ENCODE results near the gene LRRC4B.
"Not testable (repeated sequence)": the region's sequence is repeated elsewhere in the genome, so short reads cannot be mapped to it uniquely, and the experiment has no call there.

Gene LRRC4B, protein sequence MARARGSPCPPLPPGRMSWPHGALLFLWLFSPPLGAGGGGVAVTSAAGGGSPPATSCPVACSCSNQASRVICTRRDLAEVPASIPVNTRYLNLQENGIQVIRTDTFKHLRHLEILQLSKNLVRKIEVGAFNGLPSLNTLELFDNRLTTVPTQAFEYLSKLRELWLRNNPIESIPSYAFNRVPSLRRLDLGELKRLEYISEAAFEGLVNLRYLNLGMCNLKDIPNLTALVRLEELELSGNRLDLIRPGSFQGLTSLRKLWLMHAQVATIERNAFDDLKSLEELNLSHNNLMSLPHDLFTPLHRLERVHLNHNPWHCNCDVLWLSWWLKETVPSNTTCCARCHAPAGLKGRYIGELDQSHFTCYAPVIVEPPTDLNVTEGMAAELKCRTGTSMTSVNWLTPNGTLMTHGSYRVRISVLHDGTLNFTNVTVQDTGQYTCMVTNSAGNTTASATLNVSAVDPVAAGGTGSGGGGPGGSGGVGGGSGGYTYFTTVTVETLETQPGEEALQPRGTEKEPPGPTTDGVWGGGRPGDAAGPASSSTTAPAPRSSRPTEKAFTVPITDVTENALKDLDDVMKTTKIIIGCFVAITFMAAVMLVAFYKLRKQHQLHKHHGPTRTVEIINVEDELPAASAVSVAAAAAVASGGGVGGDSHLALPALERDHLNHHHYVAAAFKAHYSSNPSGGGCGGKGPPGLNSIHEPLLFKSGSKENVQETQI

DNA sequence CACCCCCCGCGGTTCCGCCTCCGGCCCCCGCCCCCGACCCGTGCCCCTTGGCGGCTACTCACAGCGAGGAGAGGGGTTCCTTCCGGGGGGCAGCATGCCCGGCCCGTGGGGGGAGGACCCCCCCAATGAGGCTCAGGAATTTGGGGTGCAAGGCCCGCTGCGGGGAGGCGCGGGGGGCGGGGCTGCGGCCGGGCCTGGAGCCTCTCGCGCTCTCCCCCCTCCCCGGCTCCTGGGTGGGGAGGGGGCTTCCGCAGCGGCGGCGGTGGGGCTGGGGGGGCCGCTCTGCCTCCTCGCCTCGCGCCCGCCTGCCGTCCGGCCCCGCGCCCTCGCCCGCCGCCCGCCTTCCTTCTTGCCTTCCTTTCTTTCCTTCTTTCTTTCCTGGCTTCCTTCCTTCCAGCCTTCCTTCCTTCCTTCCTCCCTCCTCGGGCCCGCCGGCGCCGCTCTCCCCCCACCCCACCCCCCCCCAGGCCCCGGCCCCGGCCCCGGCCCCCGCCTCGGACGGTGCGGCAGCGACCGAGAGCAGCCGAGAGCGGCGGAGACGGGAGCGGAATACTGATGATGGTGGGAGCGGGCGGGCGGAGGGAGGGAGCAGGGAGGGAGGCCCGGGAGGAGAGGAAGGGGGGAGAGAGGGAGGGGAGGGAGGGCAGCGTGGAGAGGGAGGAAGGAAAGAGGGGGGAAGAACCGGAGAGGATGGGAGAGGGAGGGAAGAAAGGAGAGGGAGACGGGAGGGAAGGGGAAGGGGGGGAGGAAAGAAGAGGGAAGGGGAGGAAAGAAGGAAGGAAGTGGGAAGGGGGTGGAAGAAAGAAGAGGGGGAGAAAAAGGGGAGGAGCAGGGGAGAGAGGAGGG, at the start of gene LRRC4B:
LRRC4B (minus strand) TSS at position 554 of the 846 bp plus-strand sequence. CDS start 19,597 bp downstream, outside the sequence.
- FAIRE-seq (no peak), DNase-seq (ENCODE audit: low spot score) (no peak)

DNA sequence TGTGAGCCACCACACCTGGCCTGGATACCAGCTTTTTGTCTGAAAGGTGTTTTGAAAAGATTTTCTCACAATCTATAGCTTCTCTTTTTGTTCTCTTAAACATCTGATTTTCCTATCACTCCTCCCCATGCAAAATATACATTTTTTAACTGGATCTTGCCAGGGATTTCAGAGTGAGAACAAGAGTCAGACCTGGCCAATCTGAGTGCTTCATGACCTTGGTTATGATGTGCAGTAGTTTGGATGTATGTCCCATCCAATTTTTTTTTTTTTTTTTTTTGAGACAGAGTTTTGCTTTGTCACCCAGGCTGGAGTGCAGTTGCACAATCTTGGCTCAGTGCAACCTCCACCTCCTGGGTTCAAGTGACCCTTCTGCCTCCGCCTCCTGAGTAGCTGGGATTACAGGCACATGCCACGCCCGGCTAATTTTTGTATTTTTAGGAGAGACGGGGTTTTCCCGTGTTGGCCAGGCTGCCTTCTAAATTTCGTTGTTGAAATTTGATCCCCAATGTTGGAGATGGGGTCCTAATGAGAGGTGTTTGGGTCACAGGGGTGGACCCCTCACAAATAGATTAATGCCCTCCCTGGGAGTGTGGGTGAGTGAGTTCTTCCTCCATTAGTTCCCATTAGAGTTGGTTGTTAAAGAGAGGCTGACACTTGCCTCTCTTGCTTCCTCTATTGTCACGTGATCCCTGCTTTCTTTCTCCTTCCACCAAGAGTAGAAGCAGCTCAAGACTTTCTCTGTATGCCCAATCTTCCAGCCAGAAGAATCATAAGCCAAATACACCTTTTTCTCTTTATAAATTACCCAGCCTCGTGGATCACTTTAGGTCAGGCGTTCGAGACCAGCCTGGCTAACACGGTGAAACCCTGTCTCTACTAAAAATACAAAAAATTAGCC, 44.5 kb upstream of the LRRC4B start:
- FAIRE-seq; DNase-seq (ENCODE audit: low spot score): not testable (repeated sequence)

DNA sequence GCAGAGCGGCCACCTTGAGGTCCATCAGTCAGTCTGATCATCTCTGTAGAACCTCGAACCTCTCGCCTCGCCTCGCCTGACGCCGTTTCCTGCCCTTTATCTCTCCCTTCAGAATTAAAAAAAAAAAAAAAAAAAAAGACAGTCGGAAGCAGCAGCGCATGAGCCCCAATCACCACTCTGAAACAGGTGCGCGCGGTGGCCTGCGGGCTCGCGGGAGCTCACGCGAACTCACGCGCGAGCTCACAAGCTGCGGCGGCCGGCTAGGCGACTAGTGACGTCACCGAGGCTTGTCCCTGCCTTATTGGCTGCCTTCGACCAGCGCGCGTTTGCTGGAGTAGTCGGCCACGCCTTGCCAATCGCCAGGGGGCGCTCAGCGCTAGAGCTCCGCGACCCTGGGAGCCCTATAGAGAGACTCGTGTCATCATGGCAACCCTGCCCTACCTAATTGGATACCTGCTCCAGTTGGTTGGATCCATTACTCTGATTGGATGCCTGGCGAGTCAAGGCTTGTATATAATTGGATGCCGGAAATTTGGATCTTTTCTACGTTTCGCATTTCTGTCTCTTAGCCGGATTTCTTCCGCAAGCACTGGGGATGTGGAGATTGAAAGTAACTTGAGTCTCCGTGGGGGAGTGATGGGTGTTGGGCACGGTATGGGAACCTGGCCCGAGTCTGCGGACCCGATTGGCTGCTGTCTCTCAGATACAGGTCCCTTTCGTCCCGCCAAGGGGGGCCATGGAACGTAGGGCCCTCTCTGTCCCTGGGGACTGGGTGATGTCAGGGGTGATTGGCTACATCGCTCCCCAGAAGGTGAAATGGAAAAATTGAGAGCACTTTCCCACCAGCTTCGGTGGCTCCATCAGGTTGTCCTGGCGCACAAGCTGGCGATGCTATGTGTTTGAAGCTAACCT, 39.9 kb upstream of the LRRC4B start:
- DNase-seq (ENCODE audit: low spot score) (no peak), FAIRE-seq (no peak)

DNA sequence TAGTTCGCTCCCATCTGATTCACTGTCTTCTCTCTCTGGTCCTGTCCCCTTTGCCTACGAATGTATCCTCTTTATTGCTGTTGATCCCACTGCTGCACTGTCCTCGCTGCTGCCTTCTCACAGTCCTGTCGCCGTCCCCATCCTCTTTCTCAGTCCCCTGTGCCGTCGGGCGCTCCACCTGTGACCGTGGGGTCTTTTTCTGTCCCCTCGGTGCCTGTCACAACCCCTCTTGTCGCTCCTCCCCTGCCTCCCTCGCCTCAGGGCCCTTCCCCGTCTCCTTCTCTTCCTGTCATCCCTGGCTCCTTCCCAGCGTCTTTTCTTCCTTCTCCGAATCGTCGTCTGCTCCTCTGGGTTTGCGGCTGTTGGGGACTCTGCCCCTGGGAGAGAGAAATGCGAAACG, 39.2 kb upstream of the LRRC4B start:
- FAIRE-seq (no peak), DNase-seq (ENCODE audit: low spot score) (no peak)

DNA sequence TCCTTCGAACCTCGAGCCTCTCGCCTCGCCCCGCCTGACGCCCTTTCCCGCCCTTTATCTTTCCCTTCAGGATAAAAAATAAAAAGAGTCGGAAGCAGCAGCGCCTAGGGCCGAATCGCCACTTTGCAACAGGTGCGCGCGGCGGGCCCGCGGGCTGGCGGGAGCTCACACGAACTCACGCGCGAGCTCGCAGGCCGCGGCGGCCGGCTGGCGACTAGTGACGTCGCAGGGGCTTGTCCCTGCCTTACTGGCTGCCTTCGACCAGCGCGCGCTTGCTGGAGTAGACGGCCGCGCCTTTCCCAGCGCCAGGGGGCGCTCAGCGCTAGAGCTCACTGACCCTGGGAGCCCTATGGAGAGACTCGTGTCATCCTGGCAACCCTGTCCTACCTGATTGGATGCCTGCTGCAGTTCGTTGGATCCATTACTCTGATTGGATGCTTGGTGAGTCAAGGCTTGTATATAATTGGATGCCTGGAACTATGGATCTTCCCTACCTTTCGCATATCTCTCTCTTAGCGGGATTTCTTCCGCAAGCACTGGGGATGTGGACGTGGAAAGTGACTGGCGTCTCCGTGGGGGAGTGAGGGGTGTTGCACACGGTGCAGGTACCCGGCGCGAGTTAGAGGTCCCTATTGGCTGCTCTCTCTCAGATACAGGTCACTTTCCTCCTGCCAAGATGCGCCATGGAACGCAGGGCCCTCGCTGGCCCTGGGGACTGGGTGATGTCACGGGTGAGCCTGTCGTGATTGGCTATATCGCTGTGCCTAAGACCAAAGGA, 38.0 kb upstream of the LRRC4B start:
- DNase-seq (ENCODE audit: low spot score); FAIRE-seq: not testable (repeated sequence)

DNA sequence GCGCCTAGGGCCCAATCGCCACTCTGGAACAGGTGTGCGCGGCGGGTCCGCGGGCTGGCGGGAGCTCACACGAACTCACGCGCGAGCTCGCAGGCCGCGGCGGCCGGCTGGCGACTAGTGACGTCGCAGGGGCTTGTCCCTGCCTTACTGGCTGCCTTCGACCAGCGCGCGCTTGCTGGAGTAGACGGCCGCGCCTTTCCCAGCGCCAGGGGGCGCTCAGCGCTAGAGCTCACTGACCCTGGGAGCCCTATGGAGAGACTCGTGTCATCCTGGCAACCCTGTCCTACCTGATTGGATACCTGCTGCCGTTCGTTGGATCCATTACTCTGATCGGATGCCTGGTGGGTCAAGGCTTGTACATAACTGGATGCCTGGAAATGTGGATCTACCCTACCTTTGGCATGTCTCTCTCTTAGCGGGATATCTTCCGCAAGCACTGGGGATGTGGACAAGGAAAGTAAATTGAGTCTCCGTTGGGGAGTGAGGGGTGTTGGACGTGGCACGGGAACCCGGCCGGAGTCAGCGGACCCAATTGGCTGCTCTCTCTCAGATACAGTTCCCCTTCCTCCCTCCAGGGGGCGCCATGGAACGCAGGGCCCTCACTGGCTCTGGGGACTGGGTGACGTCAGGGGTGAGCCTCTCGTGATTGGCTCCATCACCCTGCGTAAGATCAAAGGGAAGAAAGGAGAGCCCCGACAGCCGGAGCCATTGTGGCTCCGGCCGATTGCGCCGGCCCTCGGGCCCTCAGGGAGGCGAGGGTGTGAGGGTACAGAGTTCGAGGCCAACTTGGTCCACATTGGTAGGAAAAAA, 36.2 kb upstream of the LRRC4B start:
- DNase-seq (ENCODE audit: low spot score); FAIRE-seq: not testable (repeated sequence)

DNA sequence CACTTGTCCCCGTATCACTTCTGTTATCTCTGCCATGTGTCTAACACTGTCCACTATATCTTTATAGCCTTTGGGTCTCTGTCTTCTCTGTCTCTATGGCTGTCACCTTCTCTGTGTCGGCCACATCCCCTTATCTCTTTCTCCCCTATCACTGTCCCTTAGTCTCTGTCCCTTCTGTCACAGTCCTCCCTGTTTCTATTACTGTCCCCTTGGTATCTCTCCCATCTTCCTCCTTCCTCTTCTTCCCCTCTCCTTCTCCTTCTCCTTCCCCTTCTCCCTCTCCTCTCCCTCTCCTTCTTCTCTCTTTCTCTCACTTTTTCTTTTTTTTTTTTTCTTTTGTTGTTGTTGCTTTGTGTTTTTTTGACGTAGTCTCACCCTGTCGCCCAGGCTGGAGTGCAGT, 34.7 kb upstream of the LRRC4B start:
- DNase-seq (ENCODE audit: low spot score) = no peak
- no peak for FAIRE-seq

DNA sequence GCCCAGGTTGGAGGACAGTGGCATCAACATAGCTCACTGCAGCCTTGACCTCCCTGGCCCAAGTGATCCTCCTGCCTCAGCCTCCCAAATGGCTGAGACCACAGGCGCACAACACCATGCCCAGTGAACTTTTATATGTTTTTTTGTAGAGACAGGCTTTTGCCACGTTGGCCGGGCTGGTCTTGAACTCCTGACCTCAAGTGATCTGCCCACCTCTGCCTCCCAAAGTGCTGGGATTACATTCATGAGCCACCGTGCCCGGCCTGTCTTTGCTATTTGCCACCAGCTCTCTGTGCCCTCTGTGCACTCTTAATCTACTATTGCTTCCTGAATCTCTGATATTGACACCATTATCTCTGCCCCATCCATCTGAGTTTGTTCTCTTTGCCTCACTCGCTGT, 34.3 kb upstream of the LRRC4B start:
- no peak for FAIRE-seq
- no peak for DNase-seq (ENCODE audit: low spot score)

DNA sequence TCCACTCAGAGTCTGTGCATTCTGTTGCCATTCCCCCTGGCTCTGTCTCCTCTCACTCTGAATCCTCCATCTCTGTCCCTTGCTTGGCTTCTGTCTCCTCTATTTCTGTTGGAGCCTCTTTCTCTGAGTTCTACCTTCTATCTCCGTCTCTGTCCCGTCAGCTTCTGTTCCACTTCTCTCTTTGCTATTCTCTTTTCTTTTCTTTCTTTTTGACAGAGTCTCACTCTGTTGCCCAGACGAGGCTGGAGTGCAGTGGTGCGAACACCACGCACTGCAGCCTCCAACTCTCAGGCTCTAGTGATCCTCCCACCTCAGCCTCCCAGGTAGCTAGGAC, 33.8 kb upstream of the LRRC4B start:
- FAIRE-seq = no peak
- no peak for DNase-seq (ENCODE audit: low spot score)

DNA sequence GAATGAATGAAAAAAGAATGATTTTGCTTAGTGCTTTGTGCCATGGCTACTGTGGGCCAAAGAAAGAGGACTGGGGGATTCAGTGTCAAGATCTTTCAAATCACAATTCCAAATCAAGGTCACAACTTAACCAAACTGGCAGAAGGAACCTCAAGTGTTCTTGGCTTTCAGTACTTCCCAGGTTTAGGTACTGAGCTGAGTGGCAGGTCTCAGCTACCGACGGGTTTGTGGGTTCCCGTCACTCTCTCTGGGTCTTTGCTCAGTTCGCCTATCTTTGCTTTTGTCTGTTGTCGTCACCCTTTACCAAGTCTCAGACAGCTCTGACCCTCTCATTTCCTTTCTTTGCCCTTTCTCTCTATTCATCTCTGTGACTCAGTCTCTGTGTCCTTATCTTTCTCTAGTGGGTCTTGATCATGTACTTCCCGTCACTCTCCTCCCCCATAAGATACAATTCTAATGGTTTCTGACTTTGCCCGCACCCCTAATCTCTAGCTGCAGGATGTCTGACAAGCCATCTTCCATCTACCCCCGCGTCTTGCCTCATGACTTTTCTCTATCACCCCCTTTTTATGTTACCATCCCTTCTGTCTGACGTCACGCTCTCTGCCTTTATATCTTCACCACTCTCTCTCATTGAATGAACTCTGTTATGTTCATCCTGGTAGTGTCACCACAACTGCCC, 33.3 kb upstream of the LRRC4B start:
- DNase-seq (ENCODE audit: low spot score) (no peak), FAIRE-seq (no peak)

DNA sequence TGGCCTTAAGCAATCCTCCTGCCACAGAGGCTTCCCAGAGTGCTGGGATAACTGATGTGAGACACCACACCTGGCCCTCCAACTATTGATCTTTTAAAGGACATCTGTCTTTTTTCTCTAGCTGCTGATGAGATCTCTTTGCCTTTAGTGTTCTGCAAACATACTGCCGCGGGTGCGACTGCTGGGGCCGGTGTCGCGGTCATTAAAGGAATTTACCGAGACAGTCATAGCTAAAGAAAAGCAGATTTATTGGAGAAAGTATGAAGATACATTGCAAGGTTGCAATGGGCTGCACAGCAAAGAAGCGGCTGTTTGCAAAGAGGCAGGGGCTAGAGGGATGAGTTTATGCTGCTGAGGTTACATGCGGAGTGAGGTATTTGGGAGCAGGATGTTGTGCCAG, 31.2 kb upstream of the LRRC4B start:
- DNase-seq (ENCODE audit: low spot score) = no peak
- no peak for FAIRE-seq

DNA sequence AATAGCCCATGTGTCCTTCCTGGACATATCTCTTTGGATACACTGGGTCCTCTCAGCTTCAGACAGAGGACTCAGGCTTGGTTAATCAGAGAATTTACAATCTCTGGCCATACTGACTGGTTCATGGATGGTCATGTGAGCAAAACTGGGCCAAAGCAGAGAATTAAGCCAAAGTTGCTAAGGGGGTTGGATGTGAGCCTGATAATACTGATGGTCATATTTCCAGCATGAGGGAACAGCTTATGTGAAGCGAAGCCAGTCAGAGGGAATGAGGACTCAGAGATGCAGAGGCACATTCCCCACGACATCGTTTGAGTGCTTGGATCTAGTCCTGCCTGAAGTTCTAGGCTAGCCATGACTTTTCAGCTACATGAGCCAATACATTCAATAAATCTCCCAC, 22.0 kb upstream of the LRRC4B start:
- no peak for DNase-seq (ENCODE audit: low spot score)
- no peak for FAIRE-seq

DNA sequence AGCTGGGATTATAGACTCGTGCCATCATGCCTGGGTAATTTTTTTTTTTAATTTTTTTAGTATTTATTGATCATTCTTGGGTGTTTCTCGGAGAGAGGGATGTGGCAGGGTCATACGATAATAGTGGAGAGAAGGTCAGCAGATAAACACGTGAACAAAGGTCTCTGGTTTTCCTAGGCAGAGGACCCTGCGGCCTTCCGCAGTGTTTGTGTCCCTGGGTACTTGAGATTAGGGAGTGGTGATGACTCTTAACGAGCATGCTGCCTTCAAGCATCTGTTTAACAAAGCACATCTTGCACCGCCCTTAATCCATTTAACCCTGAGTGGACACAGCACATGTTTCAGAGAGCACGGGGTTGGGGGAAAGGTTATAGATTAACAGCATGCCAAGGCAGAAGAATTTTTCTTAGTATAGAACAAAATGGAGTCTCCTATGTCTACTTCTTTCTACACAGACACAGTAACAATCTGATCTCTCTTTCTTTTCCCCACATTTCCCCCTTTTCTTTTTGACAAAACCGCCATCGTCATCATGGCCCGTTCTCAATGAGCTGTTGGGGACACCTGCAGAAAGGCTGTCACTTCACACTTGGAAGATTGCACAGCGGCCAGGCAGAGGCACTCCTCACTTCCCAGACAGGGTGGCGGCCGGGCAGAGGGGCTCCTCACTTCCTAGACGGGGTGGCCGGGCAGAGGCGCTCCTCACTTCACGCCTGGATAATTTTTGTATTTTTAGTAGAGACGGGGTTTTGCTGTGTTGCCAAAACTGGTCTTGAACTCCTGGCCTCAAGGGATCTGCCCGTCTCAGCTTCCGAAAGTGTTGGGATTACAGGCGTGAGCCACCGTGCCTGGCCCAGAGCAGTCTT, 13.8 kb upstream of the LRRC4B start:
- not testable (repeated sequence) for FAIRE-seq; DNase-seq (ENCODE audit: low spot score)

DNA sequence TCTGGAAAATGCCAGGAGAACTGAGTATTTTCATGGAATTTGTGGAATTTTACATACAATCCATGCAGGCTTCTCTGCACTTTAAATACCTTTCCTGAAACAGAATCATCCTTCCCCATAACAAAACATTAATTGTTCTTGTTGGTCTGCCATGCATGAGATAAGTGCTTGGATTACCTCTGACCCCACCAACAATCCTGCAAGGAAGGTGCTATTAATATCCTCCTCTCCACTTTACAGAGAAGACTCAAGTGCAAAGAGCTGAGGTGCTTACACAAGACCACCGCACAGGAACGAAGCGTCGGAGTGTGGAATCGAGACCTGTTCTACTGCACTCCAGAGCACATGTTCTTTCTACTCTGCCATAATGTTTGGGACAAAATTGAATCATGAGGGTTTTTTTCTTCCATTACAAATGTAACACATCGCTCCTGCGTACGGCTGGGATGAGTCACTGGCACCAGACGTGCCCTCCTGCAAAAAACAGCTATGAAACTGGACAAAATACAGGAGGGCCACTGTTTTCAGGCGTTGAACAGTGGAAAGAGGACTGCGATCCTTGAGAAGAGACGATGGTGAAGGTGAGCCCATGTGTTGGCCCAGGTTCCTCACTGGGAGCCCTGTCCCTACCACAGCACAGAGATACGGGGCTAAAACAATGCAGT, 12.9 kb upstream of the LRRC4B start:
- DNase-seq (ENCODE audit: low spot score) = no peak
- FAIRE-seq = no peak

DNA sequence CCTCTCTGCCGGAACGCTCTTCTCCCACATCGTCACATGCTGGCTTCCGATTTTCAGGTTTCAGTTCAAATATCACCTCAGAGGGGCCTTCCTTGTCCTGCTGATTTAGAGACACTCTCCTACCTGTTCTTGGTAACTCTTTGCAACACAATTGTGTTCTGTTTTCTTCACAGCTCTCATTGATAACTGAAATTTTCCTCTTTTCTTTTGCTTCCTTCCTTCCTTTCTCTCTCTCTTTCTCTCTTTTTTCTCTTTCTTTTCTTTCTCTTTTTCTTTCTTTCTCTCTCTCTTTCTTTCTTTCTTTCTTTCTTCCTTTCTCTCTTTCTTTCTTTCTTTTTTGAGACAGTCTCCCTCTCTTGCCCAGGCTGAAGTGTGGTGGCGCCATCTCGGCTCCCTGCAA, 12.0 kb upstream of the LRRC4B start:
- no peak for FAIRE-seq
- no peak for DNase-seq (ENCODE audit: low spot score)

DNA sequence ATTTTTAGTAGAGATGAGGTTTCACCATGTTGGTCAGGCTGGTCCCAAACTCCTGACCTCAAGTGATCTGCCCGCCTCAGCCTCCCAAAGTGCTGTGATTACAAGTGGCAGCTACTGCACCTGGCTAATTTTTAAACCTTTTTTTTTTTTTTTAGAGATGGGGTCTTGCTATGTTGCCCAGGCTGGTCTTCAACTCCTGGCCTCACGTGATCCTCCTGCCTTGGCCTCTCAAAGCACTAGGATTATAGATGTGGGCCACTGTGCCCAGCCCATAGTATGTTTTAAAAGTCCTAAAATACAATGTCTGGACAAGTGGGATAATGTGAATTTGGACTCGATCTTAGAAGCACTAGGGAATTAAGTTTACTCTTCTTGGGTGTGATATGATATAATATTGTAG, 8.5 kb upstream of the LRRC4B start:
- not testable (repeated sequence) for FAIRE-seq; DNase-seq (ENCODE audit: low spot score)
